ENCODE measurements around the gene GADL1.

- TF ChIP-seq EZH2 (IDR thresholded peaks at IDR 0.05; ENCODE audit: borderline replicate concordance, low read length) (no peak), CTCF (IDR thresholded peaks at IDR 0.05; ENCODE audit: low read length) (no peak)
Observed at GRCh38 chr3:30932513-30933098, 38.1 kb upstream of the GADL1 start.

Data from OCI-LY1 (cell line).